ENCODE data around the gene SORBS1. TPM values are rescaled to one million over a fixed set of nuclear protein-coding genes. Genes with fewer than 3 reads are reported as not detected.

The SORBS1 gene
- total RNA-seq, 2 experiments from 2014 or later, result 0.13 to 0.70 TPM

GRCh38 chr10:95532536-95532935 is 28.6 kb downstream of the SORBS1 start:
- POLR2A ChIA-PET, result no interaction called here
- CTCF ChIA-PET, result no interaction called here
- peaks cover 2% of the 10 kb centered on the region for H3K27me3 Mint-ChIP-seq
- intact Hi-C loops (cut with micrococcal nuclease), result no loop called here
- H3K36me3 Mint-ChIP-seq (ENCODE audit: low read depth), result no peaks in the 10 kb centered on the region
- no peak overlapping the region for H3K27ac Mint-ChIP-seq
- DNase-seq (no peak), ATAC-seq (no peak)
- H3K4me1 Mint-ChIP-seq (ENCODE audit: low read depth), result peaks cover 6% of the 10 kb centered on the region
- TF ChIP-seq, protein P1, sequence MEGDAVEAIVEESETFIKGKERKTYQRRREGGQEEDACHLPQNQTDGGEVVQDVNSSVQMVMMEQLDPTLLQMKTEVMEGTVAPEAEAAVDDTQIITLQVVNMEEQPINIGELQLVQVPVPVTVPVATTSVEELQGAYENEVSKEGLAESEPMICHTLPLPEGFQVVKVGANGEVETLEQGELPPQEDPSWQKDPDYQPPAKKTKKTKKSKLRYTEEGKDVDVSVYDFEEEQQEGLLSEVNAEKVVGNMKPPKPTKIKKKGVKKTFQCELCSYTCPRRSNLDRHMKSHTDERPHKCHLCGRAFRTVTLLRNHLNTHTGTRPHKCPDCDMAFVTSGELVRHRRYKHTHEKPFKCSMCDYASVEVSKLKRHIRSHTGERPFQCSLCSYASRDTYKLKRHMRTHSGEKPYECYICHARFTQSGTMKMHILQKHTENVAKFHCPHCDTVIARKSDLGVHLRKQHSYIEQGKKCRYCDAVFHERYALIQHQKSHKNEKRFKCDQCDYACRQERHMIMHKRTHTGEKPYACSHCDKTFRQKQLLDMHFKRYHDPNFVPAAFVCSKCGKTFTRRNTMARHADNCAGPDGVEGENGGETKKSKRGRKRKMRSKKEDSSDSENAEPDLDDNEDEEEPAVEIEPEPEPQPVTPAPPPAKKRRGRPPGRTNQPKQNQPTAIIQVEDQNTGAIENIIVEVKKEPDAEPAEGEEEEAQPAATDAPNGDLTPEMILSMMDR (IDR thresholded peaks at IDR 0.05), result no peak
- H3K9me3 Mint-ChIP-seq, result no peaks in the 10 kb centered on the region
- no peak overlapping the region for H3K4me3 Mint-ChIP-seq

- Mint-ChIP-seq H3K4me1 (ENCODE audit: low read depth) (peaks cover 6% of the 10 kb centered on the region), H3K27ac (no peak overlapping the region), H3K9me3 (no peaks in the 10 kb centered on the region), H3K4me3 (no peak overlapping the region), H3K36me3 (ENCODE audit: low read depth) (no peaks in the 10 kb centered on the region), H3K27me3 (peaks cover 2% of the 10 kb centered on the region)
- ChIA-PET POLR2A (no interaction called here), CTCF (no interaction called here)
- ATAC-seq, result no peak
- intact Hi-C loops (cut with micrococcal nuclease), result no loop called here
- DNase-seq, result no peak
- TF ChIP-seq, protein P1 (IDR thresholded peaks at IDR 0.05), result no peak
Measured at GRCh38 chr10:95531994-95532399, 29.2 kb downstream of the SORBS1 start.

- CTCF ChIA-PET, result no interaction called here
- Mint-ChIP-seq H3K27me3 (peaks cover 2% of the 10 kb centered on the region), H3K27ac (no peak overlapping the region), H3K4me3 (no peak overlapping the region), H3K4me1 (ENCODE audit: low read depth) (peaks cover 6% of the 10 kb centered on the region), H3K9me3 (no peaks in the 10 kb centered on the region), H3K36me3 (ENCODE audit: low read depth) (no peaks in the 10 kb centered on the region)
- TF ChIP-seq, protein P1 (IDR thresholded peaks at IDR 0.05), result no peak
- ATAC-seq (no peak), DNase-seq (no peak)
- intact Hi-C loops (cut with micrococcal nuclease), result no loop called here
- POLR2A ChIA-PET, result interaction anchor here (0.6 kb wide), 1 partner anchor 73 kb away, joined by 3 read pairs; no protein-coding TSS in a partner anchor
Measured at GRCh38 chr10:95531058-95531809, 29.9 kb downstream of the SORBS1 start.

DNA sequence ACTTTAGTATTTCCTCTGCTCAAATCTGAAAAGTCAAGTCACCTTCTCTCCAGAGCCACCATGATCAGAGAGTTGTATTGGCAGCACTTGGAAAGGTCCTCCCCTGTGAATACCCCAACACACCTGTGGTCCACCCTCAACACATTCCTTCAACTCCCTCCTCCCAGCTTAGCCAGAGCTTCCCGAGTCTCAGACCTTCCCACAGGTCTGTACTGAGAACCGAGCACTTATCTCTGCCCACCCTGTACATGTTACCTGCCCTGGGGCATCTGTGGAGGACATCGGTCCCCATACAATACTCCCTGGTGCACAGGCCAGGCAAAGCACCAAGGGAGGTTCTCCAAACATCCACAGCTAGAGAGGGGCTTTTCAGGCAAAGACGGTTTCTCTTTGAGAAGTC is 30.6 kb downstream of the SORBS1 start:
- H3K9me3 Mint-ChIP-seq, result no peaks in the 10 kb centered on the region
- TF ChIP-seq, protein P1 (IDR thresholded peaks at IDR 0.05), result no peak
- H3K4me1 Mint-ChIP-seq (ENCODE audit: low read depth), result peaks cover 6% of the 10 kb centered on the region
- CTCF ChIA-PET, result no interaction called here
- intact Hi-C loops (cut with micrococcal nuclease), result no loop called here
- H3K36me3 Mint-ChIP-seq (ENCODE audit: low read depth), result no peaks in the 10 kb centered on the region
- H3K27me3 Mint-ChIP-seq, result peaks cover 2% of the 10 kb centered on the region
- H3K27ac Mint-ChIP-seq, result no peak overlapping the region
- POLR2A ChIA-PET, result interaction anchor here (0.6 kb wide), 1 partner anchor 73 kb away, joined by 3 read pairs; no protein-coding TSS in a partner anchor
- H3K4me3 Mint-ChIP-seq, result no peak overlapping the region
- no peak for DNase-seq
- no peak for ATAC-seq

DNA sequence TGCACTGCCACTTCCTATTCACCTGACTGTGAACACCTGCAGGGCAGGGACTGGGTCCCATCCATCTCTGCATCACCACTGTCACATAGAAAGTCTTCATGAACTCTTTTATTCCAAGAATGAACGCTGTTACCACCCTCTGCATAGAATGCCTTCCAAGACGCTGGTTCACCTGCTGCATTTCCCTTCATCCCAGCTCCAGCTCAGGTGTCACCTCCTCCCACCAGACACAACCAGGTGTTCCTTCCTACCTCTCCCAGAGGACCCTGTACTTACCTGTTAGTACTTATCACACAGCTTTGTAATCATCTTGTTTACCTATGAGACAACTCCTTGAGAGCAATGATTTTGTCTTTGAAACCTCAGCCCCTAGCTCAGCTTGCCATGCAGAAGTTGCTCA is 31.1 kb downstream of the SORBS1 start:
- ATAC-seq (no peak), DNase-seq (no peak)
- ChIA-PET CTCF (no interaction called here), POLR2A (no interaction called here)
- peaks cover 2% of the 10 kb centered on the region for H3K27me3 Mint-ChIP-seq
- H3K4me1 Mint-ChIP-seq (ENCODE audit: low read depth), result peaks cover 6% of the 10 kb centered on the region
- no peaks in the 10 kb centered on the region for H3K9me3 Mint-ChIP-seq
- no peak overlapping the region for H3K4me3 Mint-ChIP-seq
- intact Hi-C loops (cut with micrococcal nuclease), result no loop called here
- no peak overlapping the region for H3K27ac Mint-ChIP-seq
- TF ChIP-seq, protein P1 (IDR thresholded peaks at IDR 0.05), result no peak
- no peaks in the 10 kb centered on the region for H3K36me3 Mint-ChIP-seq (ENCODE audit: low read depth)
